ENCODE results near the gene ARAP1.

- no peak for TF ChIP-seq CTCF (IDR thresholded peaks at IDR 0.05; ENCODE audit: low read length)
- TF ChIP-seq EZH2 (optimal IDR thresholded peaks at IDR 0.05; ENCODE audit: low read depth, low read length), result no peak
These were observed 12.3 kb upstream of the ARAP1 start for GRCh38 chr11:72764503-72764902.
